SK-N-SH treated with all-trans-retinoic acid at 6 μM for 48 hours (cell line): ENCODE measurements around the gene SLC35G6.

Experiments
- ATAC-seq: fragments of 200-7000 bp; cut with Tn5 transposase; 3 replicates; pipeline ENCODE4 v1.9.1; 2020; ENCODE audit warnings: mild to moderate bottlenecking, moderate library complexity
- ARNTL ChIP-seq: fragments of 450-650 bp; formaldehyde crosslinking; IDR thresholded peaks from 2 replicates; pipeline ENCODE4 v1.5.0; 2020; ENCODE audit warnings: low read depth, mild to moderate bottlenecking, moderate library complexity, borderline replicate concordance
- BACH2 ChIP-seq: fragments of 250-450 bp; sonication (Bioruptor Pico); IDR thresholded peaks from 2 replicates; pipeline ENCODE4 v1.9.0; 2021; ENCODE audit warnings: mild to moderate bottlenecking, borderline replicate concordance
- CSDC2 ChIP-seq: fragments of 250-450 bp; sonication (Bioruptor Pico); IDR thresholded peaks from 2 replicates; pipeline ENCODE4 v1.5.0; 2020; ENCODE audit warnings: mild to moderate bottlenecking, moderate library complexity
- ESRRG ChIP-seq: fragments of 250-450 bp; sonication (Bioruptor Pico); IDR thresholded peaks from 2 replicates; pipeline ENCODE4 v1.6.1; 2021; ENCODE audit warnings: mild to moderate bottlenecking
- GLIS3 ChIP-seq: fragments of 250-450 bp; sonication (Bioruptor Pico); IDR thresholded peaks from 2 replicates; pipeline ENCODE4 v1.5.0; 2020; ENCODE audit warnings: mild to moderate bottlenecking, moderate library complexity
- ISL1 ChIP-seq: fragments of 250-450 bp; sonication (Bioruptor Pico); IDR thresholded peaks from 2 replicates; pipeline ENCODE4 v2.1.2; 2022; ENCODE audit warnings: mild to moderate bottlenecking, moderate library complexity
- OSR1 ChIP-seq: fragments of 250-450 bp; sonication (Bioruptor Pico); IDR thresholded peaks from 2 replicates; pipeline ENCODE4 v1.8.0; 2022; ENCODE audit warnings: moderate library complexity, mild to moderate bottlenecking, inconsistent platforms
- PPARA ChIP-seq: fragments of 250-450 bp; sonication (Bioruptor Pico); IDR thresholded peaks from 2 replicates; pipeline ENCODE4 v1.5.0; 2020; ENCODE audit warnings: mild to moderate bottlenecking, borderline replicate concordance
- RARB ChIP-seq: fragments of 250-450 bp; sonication (Bioruptor Pico); IDR thresholded peaks from 2 replicates; pipeline ENCODE4 v1.8.0; 2021; ENCODE audit warnings: mild to moderate bottlenecking, moderate library complexity
- SNAI2 ChIP-seq: fragments of 250-450 bp; sonication (Bioruptor Pico); IDR thresholded peaks from 2 replicates; pipeline ENCODE4 v1.5.0; 2020; ENCODE audit warnings: mild to moderate bottlenecking, moderate library complexity
- TCF4 ChIP-seq: fragments of 250-450 bp; sonication (Bioruptor Pico); IDR thresholded peaks from 2 replicates; pipeline ENCODE4 v1.8.0; 2021; ENCODE audit warnings: mild to moderate bottlenecking, moderate library complexity, borderline replicate concordance
- ZFP3 ChIP-seq: fragments of 250-450 bp; sonication (Bioruptor Pico); IDR thresholded peaks from 2 replicates; pipeline ENCODE4 v1.5.0; 2020; ENCODE audit warnings: mild to moderate bottlenecking, moderate library complexity
- ZFP30 ChIP-seq: fragments of 450-650 bp; formaldehyde crosslinking; IDR thresholded peaks from 2 replicates; pipeline ENCODE4 v1.5.0; 2022; ENCODE audit warnings: mild to moderate bottlenecking, moderate library complexity
- ZNF565 ChIP-seq: fragments of 450-650 bp; formaldehyde crosslinking; conservative IDR thresholded peaks from 2 replicates; pipeline ENCODE4 v1.5.0; 2020; ENCODE audit warnings: low read depth, mild to moderate bottlenecking, moderate library complexity
- ZNF70 ChIP-seq: fragments of 450-650 bp; formaldehyde crosslinking; IDR thresholded peaks from 2 replicates; pipeline ENCODE4 v1.5.0; 2020; ENCODE audit warnings: mild to moderate bottlenecking, moderate library complexity
- ZNF8 ChIP-seq: fragments of 450-650 bp; formaldehyde crosslinking; IDR thresholded peaks from 2 replicates; pipeline ENCODE4 v1.5.0; 2020; ENCODE audit warnings: mild to moderate bottlenecking, moderate library complexity
- TF ChIP-seq, protein P1 (sequence below): fragments of 250-450 bp; sonication (Bioruptor Pico); IDR thresholded peaks from 2 replicates; pipeline ENCODE4 v1.5.1; 2021; ENCODE audit warnings: mild to moderate bottlenecking, moderate library complexity
- TF ChIP-seq, protein P2 (sequence below): fragments of 250-450 bp; sonication (Bioruptor Pico); IDR thresholded peaks from 2 replicates; pipeline ENCODE4 v1.5.0; 2020; ENCODE audit warnings: mild to moderate bottlenecking, moderate library complexity
- TF ChIP-seq, protein P3 (sequence below): fragments of 250-450 bp; sonication (Bioruptor Pico); IDR thresholded peaks from 2 replicates; pipeline ENCODE4 v1.5.1; 2020; ENCODE audit warnings: low read depth, mild to moderate bottlenecking, moderate library complexity
- TF ChIP-seq, protein P4 (sequence below): fragments of 250-450 bp; sonication (Bioruptor Pico); IDR thresholded peaks from 2 replicates; pipeline ENCODE4 v1.8.0; 2021; ENCODE audit warnings: low read depth, mild to moderate bottlenecking, moderate library complexity, borderline replicate concordance
- TF ChIP-seq, protein P5 (sequence below): fragments of 250-450 bp; sonication (Bioruptor Pico); IDR thresholded peaks from 2 replicates; pipeline ENCODE4 v1.8.0; 2020; ENCODE audit warnings: mild to moderate bottlenecking, moderate library complexity, borderline replicate concordance

The SLC35G6 gene

DNA sequence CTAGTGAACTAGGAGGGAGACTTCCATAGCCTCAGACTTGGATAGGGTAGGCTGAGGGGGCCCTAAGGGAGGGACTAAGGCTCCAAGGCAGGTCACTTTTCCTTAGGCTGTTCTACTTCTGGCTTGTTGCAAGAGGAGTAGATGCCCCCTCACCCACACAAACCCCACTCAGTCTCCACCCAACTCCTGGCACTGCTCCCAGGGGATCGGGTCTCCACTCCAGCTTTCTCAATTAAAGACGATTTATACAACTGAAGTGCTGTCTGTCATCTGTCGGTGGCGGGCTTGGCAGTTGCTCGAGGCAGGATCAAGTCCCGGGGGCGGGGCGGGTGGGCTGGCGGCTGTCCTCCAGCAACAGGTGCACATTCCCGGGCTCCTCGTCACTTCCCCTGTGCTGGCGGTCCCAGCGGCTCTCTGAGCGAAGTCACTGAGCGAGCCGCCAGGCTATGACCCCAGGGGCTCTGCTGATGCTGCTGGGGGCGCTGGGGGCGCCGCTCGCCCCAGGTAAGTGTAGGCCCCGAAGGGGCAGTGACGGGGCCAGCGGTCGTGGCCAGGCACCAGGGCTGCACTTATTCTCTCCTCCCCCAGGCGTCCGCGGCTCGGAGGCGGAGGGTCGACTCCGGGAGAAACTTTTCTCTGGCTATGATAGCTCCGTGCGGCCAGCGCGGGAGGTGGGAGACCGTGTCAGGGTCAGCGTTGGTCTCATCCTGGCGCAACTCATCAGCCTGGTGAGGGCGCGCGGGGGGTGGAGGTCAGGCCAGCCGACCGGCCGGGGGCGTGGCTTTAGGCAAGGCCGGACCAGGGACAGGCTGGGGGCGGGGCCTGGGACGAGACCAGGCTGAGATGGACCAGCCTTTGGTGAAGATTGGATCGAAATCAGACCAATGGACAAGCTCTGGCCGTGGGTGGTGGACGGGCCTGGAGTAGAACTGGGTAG lies 36.3 kb upstream of the SLC35G6 start, which contains the start of gene CHRNB1 (continued):
- TF ChIP-seq, protein P1, sequence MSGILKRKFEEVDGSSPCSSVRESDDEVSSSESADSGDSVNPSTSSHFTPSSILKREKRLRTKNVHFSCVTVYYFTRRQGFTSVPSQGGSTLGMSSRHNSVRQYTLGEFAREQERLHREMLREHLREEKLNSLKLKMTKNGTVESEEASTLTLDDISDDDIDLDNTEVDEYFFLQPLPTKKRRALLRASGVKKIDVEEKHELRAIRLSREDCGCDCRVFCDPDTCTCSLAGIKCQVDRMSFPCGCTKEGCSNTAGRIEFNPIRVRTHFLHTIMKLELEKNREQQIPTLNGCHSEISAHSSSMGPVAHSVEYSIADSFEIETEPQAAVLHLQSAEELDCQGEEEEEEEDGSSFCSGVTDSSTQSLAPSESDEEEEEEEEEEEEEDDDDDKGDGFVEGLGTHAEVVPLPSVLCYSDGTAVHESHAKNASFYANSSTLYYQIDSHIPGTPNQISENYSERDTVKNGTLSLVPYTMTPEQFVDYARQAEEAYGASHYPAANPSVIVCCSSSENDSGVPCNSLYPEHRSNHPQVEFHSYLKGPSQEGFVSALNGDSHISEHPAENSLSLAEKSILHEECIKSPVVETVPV (CRISPR knock-in tag): no peak
- no peak for TF ChIP-seq ZNF70 (CRISPR knock-in tag)

DNA sequence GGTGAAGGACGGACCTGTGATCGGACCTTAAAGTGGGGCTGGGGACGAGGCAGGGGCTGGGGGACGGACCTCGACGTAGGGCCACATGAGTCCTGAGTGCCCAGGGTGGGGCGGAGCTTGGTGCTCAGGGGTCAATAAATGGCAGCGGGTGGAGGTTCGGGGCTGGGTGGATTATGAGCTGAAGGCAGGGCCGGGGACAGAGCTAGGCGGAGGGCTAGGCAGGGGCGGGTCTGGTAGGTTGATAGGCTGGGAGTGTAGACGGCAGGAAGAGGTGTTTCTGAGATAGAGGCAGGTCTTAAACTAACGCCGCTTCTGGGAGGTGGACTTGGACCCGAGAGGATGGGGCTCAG lies 35.7 kb upstream of the SLC35G6 start:
- peak; percentile 61 for ATAC-seq
- no peak for TF ChIP-seq GLIS3 (CRISPR knock-in tag)
- TF ChIP-seq SNAI2 (CRISPR knock-in tag): no peak
- no peak for TF ChIP-seq ZFP3
- TF ChIP-seq, protein P2, sequence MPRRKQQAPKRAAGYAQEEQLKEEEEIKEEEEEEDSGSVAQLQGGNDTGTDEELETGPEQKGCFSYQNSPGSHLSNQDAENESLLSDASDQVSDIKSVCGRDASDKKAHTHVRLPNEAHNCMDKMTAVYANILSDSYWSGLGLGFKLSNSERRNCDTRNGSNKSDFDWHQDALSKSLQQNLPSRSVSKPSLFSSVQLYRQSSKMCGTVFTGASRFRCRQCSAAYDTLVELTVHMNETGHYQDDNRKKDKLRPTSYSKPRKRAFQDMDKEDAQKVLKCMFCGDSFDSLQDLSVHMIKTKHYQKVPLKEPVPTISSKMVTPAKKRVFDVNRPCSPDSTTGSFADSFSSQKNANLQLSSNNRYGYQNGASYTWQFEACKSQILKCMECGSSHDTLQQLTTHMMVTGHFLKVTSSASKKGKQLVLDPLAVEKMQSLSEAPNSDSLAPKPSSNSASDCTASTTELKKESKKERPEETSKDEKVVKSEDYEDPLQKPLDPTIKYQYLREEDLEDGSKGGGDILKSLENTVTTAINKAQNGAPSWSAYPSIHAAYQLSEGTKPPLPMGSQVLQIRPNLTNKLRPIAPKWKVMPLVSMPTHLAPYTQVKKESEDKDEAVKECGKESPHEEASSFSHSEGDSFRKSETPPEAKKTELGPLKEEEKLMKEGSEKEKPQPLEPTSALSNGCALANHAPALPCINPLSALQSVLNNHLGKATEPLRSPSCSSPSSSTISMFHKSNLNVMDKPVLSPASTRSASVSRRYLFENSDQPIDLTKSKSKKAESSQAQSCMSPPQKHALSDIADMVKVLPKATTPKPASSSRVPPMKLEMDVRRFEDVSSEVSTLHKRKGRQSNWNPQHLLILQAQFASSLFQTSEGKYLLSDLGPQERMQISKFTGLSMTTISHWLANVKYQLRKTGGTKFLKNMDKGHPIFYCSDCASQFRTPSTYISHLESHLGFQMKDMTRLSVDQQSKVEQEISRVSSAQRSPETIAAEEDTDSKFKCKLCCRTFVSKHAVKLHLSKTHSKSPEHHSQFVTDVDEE (CRISPR knock-in tag): no peak
- TF ChIP-seq ZFP30 (CRISPR knock-in tag): no peak
- TF ChIP-seq ZNF8: no peak
- TF ChIP-seq BACH2: no peak
- TF ChIP-seq ARNTL (CRISPR knock-in tag): no peak
- TF ChIP-seq, protein P3, sequence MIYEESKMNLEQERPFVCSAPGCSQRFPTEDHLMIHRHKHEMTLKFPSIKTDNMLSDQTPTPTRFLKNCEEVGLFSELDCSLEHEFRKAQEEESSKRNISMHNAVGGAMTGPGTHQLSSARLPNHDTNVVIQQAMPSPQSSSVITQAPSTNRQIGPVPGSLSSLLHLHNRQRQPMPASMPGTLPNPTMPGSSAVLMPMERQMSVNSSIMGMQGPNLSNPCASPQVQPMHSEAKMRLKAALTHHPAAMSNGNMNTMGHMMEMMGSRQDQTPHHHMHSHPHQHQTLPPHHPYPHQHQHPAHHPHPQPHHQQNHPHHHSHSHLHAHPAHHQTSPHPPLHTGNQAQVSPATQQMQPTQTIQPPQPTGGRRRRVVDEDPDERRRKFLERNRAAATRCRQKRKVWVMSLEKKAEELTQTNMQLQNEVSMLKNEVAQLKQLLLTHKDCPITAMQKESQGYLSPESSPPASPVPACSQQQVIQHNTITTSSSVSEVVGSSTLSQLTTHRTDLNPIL (CRISPR knock-in tag): no peak
- no peak for TF ChIP-seq ZNF565 (CRISPR knock-in tag)

DNA sequence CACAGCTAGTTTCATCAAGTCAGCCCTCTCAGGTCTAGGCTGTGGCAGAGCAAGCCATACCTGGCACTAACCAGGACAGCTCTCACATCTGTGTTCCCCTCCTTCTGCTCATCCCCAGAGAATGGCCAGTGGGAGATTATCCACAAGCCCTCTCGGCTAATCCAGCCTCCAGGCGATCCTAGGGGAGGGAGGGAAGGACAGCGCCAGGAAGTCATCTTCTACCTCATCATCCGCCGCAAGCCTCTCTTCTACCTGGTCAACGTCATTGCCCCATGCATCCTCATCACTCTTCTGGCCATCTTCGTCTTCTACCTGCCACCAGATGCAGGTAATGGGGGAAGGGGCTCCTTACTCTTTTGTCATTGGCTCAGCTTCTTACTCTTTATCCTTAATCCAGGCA lies 32.8 kb upstream of the SLC35G6 start:
- no peak for TF ChIP-seq PPARA
- TF ChIP-seq, protein P4, sequence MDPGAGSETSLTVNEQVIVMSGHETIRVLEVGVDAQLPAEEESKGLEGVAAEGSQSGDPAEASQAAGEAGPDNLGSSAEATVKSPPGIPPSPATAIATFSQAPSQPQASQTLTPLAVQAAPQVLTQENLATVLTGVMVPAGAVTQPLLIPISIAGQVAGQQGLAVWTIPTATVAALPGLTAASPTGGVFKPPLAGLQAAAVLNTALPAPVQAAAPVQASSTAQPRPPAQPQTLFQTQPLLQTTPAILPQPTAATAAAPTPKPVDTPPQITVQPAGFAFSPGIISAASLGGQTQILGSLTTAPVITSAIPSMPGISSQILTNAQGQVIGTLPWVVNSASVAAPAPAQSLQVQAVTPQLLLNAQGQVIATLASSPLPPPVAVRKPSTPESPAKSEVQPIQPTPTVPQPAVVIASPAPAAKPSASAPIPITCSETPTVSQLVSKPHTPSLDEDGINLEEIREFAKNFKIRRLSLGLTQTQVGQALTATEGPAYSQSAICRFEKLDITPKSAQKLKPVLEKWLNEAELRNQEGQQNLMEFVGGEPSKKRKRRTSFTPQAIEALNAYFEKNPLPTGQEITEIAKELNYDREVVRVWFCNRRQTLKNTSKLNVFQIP (CRISPR knock-in tag): no peak
- TF ChIP-seq, protein P5, sequence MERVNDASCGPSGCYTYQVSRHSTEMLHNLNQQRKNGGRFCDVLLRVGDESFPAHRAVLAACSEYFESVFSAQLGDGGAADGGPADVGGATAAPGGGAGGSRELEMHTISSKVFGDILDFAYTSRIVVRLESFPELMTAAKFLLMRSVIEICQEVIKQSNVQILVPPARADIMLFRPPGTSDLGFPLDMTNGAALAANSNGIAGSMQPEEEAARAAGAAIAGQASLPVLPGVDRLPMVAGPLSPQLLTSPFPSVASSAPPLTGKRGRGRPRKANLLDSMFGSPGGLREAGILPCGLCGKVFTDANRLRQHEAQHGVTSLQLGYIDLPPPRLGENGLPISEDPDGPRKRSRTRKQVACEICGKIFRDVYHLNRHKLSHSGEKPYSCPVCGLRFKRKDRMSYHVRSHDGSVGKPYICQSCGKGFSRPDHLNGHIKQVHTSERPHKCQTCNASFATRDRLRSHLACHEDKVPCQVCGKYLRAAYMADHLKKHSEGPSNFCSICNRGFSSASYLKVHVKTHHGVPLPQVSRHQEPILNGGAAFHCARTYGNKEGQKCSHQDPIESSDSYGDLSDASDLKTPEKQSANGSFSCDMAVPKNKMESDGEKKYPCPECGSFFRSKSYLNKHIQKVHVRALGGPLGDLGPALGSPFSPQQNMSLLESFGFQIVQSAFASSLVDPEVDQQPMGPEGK (CRISPR knock-in tag): no peak
- TF ChIP-seq ZNF8: no peak
- no peak for TF ChIP-seq SNAI2 (CRISPR knock-in tag)
- TF ChIP-seq TCF4 (CRISPR knock-in tag): no peak
- TF ChIP-seq ARNTL (CRISPR knock-in tag): no peak
- TF ChIP-seq BACH2: no peak
- no peak for TF ChIP-seq ZNF565 (CRISPR knock-in tag)
- TF ChIP-seq ZNF70 (CRISPR knock-in tag): no peak
- TF ChIP-seq ISL1 (CRISPR knock-in tag): no peak
- TF ChIP-seq RARB (CRISPR knock-in tag): no peak
- TF ChIP-seq, protein P3 (CRISPR knock-in tag): no peak
- TF ChIP-seq, protein P1 (CRISPR knock-in tag): no peak
- TF ChIP-seq OSR1 (CRISPR knock-in tag): no peak
- no peak for TF ChIP-seq ESRRG
- no peak for TF ChIP-seq GLIS3 (CRISPR knock-in tag)
- no peak for TF ChIP-seq CSDC2 (CRISPR knock-in tag)
- no peak for ATAC-seq
